ENCODE results near the gene TEAD1.

TEAD1 gene

GRCh38 chr11:12695221-12695794 is 21.1 kb downstream of the TEAD1 start:
- Histone ChIP-seq H3K9me3 (replicated peaks; ENCODE audit: insufficient read depth, low read length) (no peaks in the 10 kb centered on the region), H3K9me2 (replicated peaks; ENCODE audit: insufficient read depth, low read length) (no peaks in the 10 kb centered on the region), H3K27ac (ENCODE audit: low read length) (no peak overlapping the region), H2AFZ (ENCODE audit: low read length) (no peak overlapping the region), H3K9ac (ENCODE audit: low read length) (no peak overlapping the region), H3K36me3 (replicated peaks; ENCODE audit: insufficient read depth, low read length) (no peaks in the 10 kb centered on the region), H4K20me1 (ENCODE audit: insufficient read depth, low read length) (0 out of 2 replicates have a peak, but pooled peaks cover 4% of the 10 kb centered on the region), H3K27me3 (replicated peaks; ENCODE audit: insufficient read depth, low read length) (no peaks in the 10 kb centered on the region), H3K79me2 (ENCODE audit: low read length) (peaks cover 100% of the 10 kb centered on the region), H3K4me1 (ENCODE audit: low read length) (no peaks in the 10 kb centered on the region), H3F3A (ENCODE audit: insufficient read depth, low read length) (no peaks in the 10 kb centered on the region), H3K4me3 (ENCODE audit: low read length) (no peak overlapping the region), H3K4me2 (ENCODE audit: low read depth, low read length) (no peak overlapping the region)
- no peak for DNase-seq
- no peak for TF ChIP-seq EZH2 (optimal IDR thresholded peaks at IDR 0.05; ENCODE audit: low read depth, low read length)
- no peak for TF ChIP-seq EZH2phosphoT487 (IDR thresholded peaks at IDR 0.05; ENCODE audit: low read length)
- no peak for TF ChIP-seq CTCF (IDR thresholded peaks at IDR 0.05; ENCODE audit: low read length)

GRCh38 chr11:12695873-12696272 is 21.7 kb downstream of the TEAD1 start:
- H2AFZ ChIP-seq (ENCODE audit: low read length), result no peak overlapping the region
- H3K9me2 ChIP-seq (replicated peaks; ENCODE audit: insufficient read depth, low read length), result no peaks in the 10 kb centered on the region
- peaks cover 100% of the 10 kb centered on the region for H3K79me2 ChIP-seq (ENCODE audit: low read length)
- DNase-seq, result no peak
- no peak overlapping the region for H3K4me2 ChIP-seq (ENCODE audit: low read depth, low read length)
- no peaks in the 10 kb centered on the region for H3F3A ChIP-seq (ENCODE audit: insufficient read depth, low read length)
- H3K9ac ChIP-seq (ENCODE audit: low read length), result no peak overlapping the region
- no peak overlapping the region for H3K4me3 ChIP-seq (ENCODE audit: low read length)
- TF ChIP-seq EZH2 (optimal IDR thresholded peaks at IDR 0.05; ENCODE audit: low read depth, low read length) (no peak), EZH2phosphoT487 (IDR thresholded peaks at IDR 0.05; ENCODE audit: low read length) (no peak), CTCF (IDR thresholded peaks at IDR 0.05; ENCODE audit: low read length) (no peak)
- no peaks in the 10 kb centered on the region for H3K9me3 ChIP-seq (replicated peaks; ENCODE audit: insufficient read depth, low read length)
- H3K27ac ChIP-seq (ENCODE audit: low read length), result no peak overlapping the region
- no peaks in the 10 kb centered on the region for H3K36me3 ChIP-seq (replicated peaks; ENCODE audit: insufficient read depth, low read length)
- 0 out of 2 replicates have a peak, but pooled peaks cover 4% of the 10 kb centered on the region for H4K20me1 ChIP-seq (ENCODE audit: insufficient read depth, low read length)
- H3K27me3 ChIP-seq (replicated peaks; ENCODE audit: insufficient read depth, low read length), result no peaks in the 10 kb centered on the region
- H3K4me1 ChIP-seq (ENCODE audit: low read length), result no peaks in the 10 kb centered on the region

GRCh38 chr11:12696911-12697581 is 22.8 kb downstream of the TEAD1 start:
- Histone ChIP-seq H3K79me2 (ENCODE audit: low read length) (peaks cover 100% of the 10 kb centered on the region), H3K27me3 (replicated peaks; ENCODE audit: insufficient read depth, low read length) (no peaks in the 10 kb centered on the region), H3K4me2 (ENCODE audit: low read depth, low read length) (no peak overlapping the region), H3K9me2 (replicated peaks; ENCODE audit: insufficient read depth, low read length) (no peaks in the 10 kb centered on the region), H4K20me1 (ENCODE audit: insufficient read depth, low read length) (0 out of 2 replicates have a peak, but pooled peaks cover 4% of the 10 kb centered on the region), H3K36me3 (replicated peaks; ENCODE audit: insufficient read depth, low read length) (no peaks in the 10 kb centered on the region), H3K9me3 (replicated peaks; ENCODE audit: insufficient read depth, low read length) (no peaks in the 10 kb centered on the region), H3K27ac (ENCODE audit: low read length) (no peak overlapping the region), H3F3A (ENCODE audit: insufficient read depth, low read length) (no peaks in the 10 kb centered on the region), H3K9ac (ENCODE audit: low read length) (no peak overlapping the region), H2AFZ (ENCODE audit: low read length) (no peak overlapping the region), H3K4me3 (ENCODE audit: low read length) (no peak overlapping the region), H3K4me1 (ENCODE audit: low read length) (no peaks in the 10 kb centered on the region)
- DNase-seq, result no peak
- no peak for TF ChIP-seq CTCF (IDR thresholded peaks at IDR 0.05; ENCODE audit: low read length)
- no peak for TF ChIP-seq EZH2phosphoT487 (IDR thresholded peaks at IDR 0.05; ENCODE audit: low read length)
- TF ChIP-seq EZH2 (optimal IDR thresholded peaks at IDR 0.05; ENCODE audit: low read depth, low read length), result no peak
